Calu3 (cell line): ENCODE results near the gene SMLR1. TPM values are rescaled to one million over a fixed set of nuclear protein-coding genes. Genes with fewer than 3 reads are reported as not detected.

Source experiments
- BruUV-seq: library from RNA; stranded (reverse); fragments of 400-500 nt; replicated peaks from 2 replicates; lab custom pipeline; 2021; lab: Mats Ljungman, UMichigan
- CTCF ChIA-PET: fragments of 300-600 bp; sonication (Branson Sonifier 250); formaldehyde crosslinking; loops from one replicate; lab custom pipeline; 2022; ENCODE audit warnings: antibody characterized with exemption; lab: Charles Lee
- DNase-seq: peaks from one replicate; pipeline ENCODE4 v3.0.0; 2022
- H3K27ac Mint-ChIP-seq: one replicate; pipeline ENCODE4 v1.8.0; 2022; ENCODE audit warnings: mixed read lengths; ENCODE audit not compliant: unreplicated experiment
- H3K27me3 Mint-ChIP-seq: one replicate; pipeline ENCODE4 v1.8.0; 2022; ENCODE audit warnings: mixed read lengths; ENCODE audit not compliant: unreplicated experiment
- H3K36me3 Mint-ChIP-seq: one replicate; pipeline ENCODE4 v1.8.0; 2022; ENCODE audit warnings: mild to moderate bottlenecking, moderate library complexity, mixed read lengths; ENCODE audit not compliant: insufficient read depth, unreplicated experiment
- H3K4me1 Mint-ChIP-seq: one replicate; pipeline ENCODE4 v1.8.0; 2022; ENCODE audit warnings: mild to moderate bottlenecking, low read depth, mixed read lengths; ENCODE audit not compliant: unreplicated experiment
- H3K4me3 Mint-ChIP-seq: one replicate; pipeline ENCODE4 v1.8.0; 2022; ENCODE audit warnings: mild to moderate bottlenecking, low read depth, moderate library complexity, mixed read lengths; ENCODE audit not compliant: unreplicated experiment
- H3K9me3 Mint-ChIP-seq: one replicate; pipeline ENCODE4 v1.8.0; 2022; ENCODE audit warnings: low read depth, mixed read lengths; ENCODE audit not compliant: unreplicated experiment
- CTCF ChIP-seq: fragments of 200-600 bp; IDR thresholded peaks from one replicate; pipeline ENCODE4 v1.8.0; 2022; ENCODE audit warnings: antibody characterized with exemption; ENCODE audit not compliant: unreplicated experiment
- intact Hi-C: fragments of 100-400 bp; cut with micrococcal nuclease; formaldehyde crosslinking; loops from one replicate; pipeline ENCODE4 v1.10.0; 2022; ENCODE audit not compliant: unreplicated experiment
- total RNA-seq: library from RNA; stranded (reverse); gene quantifications from 2 replicates; pipeline ENCODE4 v1.2.3, GENCODE V29; 2022

The SMLR1 gene
- total RNA-seq, 1 experiment from 2014 or later, result not detected

GRCh38 chr6:130885392-130886192 is 58.4 kb downstream of the SMLR1 start:
- intact Hi-C loops, result loop anchor here (1.0 to 5.0 kb wide), 4 partner anchors 177 to 649 kb away; partner anchors contain the start of gene EPB41L2
- BruUV-seq, result no TSS peak
- Mint-ChIP-seq H3K4me3 (no peak overlapping the region), H3K27ac (no peak overlapping the region), H3K4me1 (peaks cover 9% of the 10 kb centered on the region), H3K27me3 (no peaks in the 10 kb centered on the region), H3K36me3 (no peaks in the 10 kb centered on the region), H3K9me3 (no peaks in the 10 kb centered on the region)
- peak; percentile 83 for DNase-seq
- peak; percentile 79 for TF ChIP-seq CTCF
- CTCF ChIA-PET, result interaction anchor here (0.7 to 2.7 kb wide), 9 partner anchors 14 to 634 kb away, joined by 3 to 50 read pairs (median 5); no protein-coding TSS in a partner anchor

Other genes with a start within 250 kb of the SMLR1 start
- gene EPB41L2, start 235.8 kb downstream of the SMLR1 start, total RNA-seq, result 284 and 332 TPM in 2 replicates